H7 (cell line): ENCODE results near the gene ID1. TPM values are rescaled to one million over a fixed set of nuclear protein-coding genes. Genes with fewer than 3 reads are reported as not detected.
"Not testable (repeated sequence)": the region's sequence is repeated elsewhere in the genome, so short reads cannot be mapped to it uniquely, and the experiment has no call there.

Source experiments
- DNase-seq: peaks from one replicate; pipeline ENCODE4 v3.0.0; 2012
- H3K27me3 ChIP-seq: 2 replicates; pipeline ENCODE4 v1.6.0; 2011; ENCODE audit warnings: mild to moderate bottlenecking, low read length; ENCODE audit not compliant: control insufficient read depth, insufficient read depth
- H3K36me3 ChIP-seq: replicated peaks from 2 replicates; pipeline ENCODE4 v1.5.1; 2011; ENCODE audit warnings: low read length; ENCODE audit not compliant: control insufficient read depth, insufficient read depth
- H3K4me3 ChIP-seq: 2 replicates; pipeline ENCODE4 v1.5.1; 2011; ENCODE audit warnings: low read depth, mild to moderate bottlenecking, control low read depth, low read length, moderate library complexity; ENCODE audit not compliant: insufficient read depth
- total RNA-seq: library from RNA; depleted of rRNA; stranded (reverse); fragments of >200 nt; shearing (Covaris generic); gene quantifications from 2 replicates; pipeline ENCODE4 v1.2.3, GENCODE V29; 2014

Gene ID1
- total RNA-seq, 1 experiment from 2014 or later, result 424 TPM

DNA sequence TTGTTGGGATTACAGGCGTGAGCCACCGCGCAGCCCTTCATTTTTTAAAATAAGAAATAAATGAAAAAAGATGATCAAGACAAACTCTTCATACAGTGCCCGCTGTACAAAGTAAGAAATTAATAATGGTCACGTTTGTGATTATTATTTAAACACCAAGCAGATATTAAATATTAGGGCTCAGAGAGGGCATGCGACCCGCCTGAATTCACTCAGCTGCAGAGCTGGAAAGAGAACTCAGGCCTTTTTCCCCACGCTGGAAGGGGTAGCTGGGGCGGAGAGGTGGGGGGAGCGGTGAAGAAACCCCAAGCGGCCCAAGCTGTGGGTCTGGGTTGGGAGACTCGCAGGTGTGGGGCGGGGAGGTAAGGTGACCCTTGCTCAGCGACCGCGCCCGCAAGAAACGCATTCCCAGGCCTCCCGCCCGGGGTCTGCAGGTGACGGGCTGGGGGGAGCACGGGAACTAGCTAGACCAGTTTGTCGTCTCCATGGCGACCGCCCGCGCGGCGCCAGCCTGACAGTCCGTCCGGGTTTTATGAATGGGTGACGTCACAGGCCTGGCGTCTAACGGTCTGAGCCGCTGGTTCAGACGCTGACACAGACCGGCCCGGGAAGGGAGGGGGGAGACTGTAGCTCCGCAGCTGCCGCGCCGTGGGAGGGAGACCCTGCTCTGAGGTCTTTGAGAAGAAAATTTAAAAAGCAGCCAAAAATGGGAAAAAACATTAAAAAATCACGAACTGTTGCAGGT is 1.1 kb upstream of the ID1 start:
- H3K4me3 ChIP-seq, result peak overlapping the region; percentile 99
- H3K27me3 ChIP-seq, result no peaks in the 10 kb centered on the region
- peaks cover 2% of the 10 kb centered on the region for H3K36me3 ChIP-seq
- peak; percentile 99 for DNase-seq

GRCh38 chr20:31604567-31605030 is 490 bp upstream of the ID1 start:
- Histone ChIP-seq H3K36me3 (peaks cover 2% of the 10 kb centered on the region), H3K27me3 (no peaks in the 10 kb centered on the region), H3K4me3 (peak overlapping the region; percentile 99)
- peak; percentile 70 for DNase-seq

DNA sequence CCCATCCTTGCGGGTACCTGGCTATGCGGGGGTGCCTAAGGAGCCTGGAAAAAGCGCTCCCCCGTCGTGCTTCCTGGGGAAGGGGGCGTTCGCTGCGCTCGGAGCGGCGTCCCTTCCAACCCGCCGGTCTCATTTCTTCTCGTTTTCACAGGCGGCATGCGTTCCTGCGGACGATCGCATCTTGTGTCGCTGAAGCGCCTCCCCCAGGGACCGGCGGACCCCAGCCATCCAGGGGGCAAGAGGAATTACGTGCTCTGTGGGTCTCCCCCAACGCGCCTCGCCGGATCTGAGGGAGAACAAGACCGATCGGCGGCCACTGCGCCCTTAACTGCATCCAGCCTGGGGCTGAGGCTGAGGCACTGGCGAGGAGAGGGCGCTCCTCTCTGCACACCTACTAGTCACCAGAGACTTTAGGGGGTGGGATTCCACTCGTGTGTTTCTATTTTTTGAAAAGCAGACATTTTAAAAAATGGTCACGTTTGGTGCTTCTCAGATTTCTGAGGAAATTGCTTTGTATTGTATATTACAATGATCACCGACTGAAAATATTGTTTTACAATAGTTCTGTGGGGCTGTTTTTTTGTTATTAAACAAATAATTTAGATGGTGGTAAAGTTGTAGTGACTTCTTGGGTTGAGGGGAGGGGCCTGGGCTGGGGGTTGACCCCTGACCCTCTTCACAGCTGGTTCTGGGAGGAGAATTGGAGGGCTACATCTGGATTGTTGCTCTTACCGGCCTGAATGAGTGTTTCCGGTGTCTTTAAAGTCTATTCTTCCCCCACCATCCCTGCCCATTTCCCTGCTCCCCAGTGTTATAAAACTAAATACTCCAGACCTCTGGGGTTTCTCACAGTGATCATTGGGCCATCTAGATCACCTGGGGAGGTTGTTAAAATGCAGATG is 1.1 kb downstream of the ID1 start:
- DNase-seq, result peak; percentile 86
- no peaks in the 10 kb centered on the region for H3K27me3 ChIP-seq
- H3K36me3 ChIP-seq, result peaks cover 2% of the 10 kb centered on the region
- peak overlapping the region; percentile 99 for H3K4me3 ChIP-seq

DNA sequence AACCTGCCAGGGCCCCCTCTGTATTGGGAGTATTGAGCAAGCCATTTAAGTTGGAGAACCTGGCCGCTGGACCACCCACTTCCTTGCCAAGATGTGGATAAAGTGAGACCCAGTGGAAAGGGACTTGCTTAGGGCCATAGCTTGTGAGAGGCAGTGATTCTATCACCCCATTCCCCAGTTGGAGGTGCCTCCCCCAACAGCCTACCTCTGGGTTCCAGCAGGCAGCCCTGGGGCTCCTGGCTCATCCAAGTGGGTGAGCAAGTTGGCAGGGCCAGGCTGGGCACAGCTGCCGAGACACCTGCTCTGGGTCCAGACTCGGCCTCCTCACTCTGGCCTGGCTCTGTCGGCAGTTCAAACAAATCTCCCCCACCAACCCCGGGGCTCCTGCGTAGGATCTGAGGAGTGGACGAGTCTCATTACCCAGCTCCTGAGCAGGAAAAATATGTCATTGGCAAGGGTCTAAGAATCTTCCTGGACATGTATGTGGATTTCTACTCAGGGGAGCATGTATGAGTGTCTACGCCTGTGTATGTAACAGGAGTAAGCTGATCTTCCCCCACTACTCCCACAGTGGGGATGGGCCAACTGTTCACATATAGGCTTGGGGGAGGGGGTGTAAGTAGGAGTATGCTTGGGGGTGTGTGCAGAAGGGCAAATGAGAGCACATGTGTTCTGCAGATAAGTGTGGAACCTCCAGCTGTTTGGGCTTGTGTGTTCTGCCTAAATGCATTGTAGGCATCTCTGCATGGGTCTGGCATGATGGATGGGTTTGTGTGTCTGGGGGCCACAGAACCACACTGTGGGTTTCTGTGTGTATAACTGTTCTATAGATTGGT is 1.9 kb downstream of the ID1 start:
- DNase-seq, result peak; percentile 75
- peaks cover 2% of the 10 kb centered on the region for H3K36me3 ChIP-seq
- no peaks in the 10 kb centered on the region for H3K27me3 ChIP-seq

GRCh38 chr20:31607640-31608250 is 2.7 kb downstream of the ID1 start:
- Histone ChIP-seq H3K27me3 (no peaks in the 10 kb centered on the region), H3K36me3 (peaks cover 2% of the 10 kb centered on the region), H3K4me3 (peak overlapping the region; percentile 4; the same call in 1 of the 2 replicates)
- peak; percentile 61 for DNase-seq

More for the DNA sequence above, 1.9 kb downstream of the ID1 start:
- peak overlapping the region; percentile 99 for H3K4me3 ChIP-seq

GRCh38 chr20:31608251-31608945 is 3.3 kb downstream of the ID1 start:
- Histone ChIP-seq H3K27me3 (no peaks in the 10 kb centered on the region), H3K4me3 (peak overlapping the region; percentile 4; the same call in 1 of the 2 replicates), H3K36me3 (peaks cover 2% of the 10 kb centered on the region)
- DNase-seq, result peak; percentile 98

DNA sequence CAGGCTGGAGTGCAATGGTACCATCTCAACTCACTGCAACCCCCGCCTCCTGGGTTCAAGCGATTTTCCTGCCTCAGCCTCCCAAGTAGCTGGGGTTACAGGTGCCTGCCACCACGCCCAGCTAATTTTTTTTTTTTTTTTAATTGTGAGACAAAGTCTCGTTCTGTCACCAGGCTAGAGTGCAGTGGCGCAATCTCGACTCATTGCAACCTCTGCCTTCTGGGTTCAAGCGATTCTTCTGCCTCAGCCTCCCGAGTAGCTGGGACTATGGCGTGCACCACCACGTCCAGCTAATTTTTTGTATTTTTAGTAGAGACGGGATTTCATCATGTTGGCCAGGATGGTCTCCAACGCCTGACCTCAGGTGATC is 7.2 kb downstream of the ID1 start:
- not testable (repeated sequence) for H3K36me3 ChIP-seq, H3K4me3 ChIP-seq, DNase-seq, H3K27me3 ChIP-seq

GRCh38 chr20:31615416-31615815 is 10.3 kb downstream of the ID1 start:
- Histone ChIP-seq H3K4me3 (no peak overlapping the region), H3K27me3 (no peaks in the 10 kb centered on the region), H3K36me3 (no peaks in the 10 kb centered on the region)
- no peak for DNase-seq

- H3K27me3 ChIP-seq, result no peaks in the 10 kb centered on the region
- H3K4me3 ChIP-seq, result no peak overlapping the region
- DNase-seq, result no peak
- H3K36me3 ChIP-seq, result no peaks in the 10 kb centered on the region
Observed at GRCh38 chr20:31617432-31618104, 12.5 kb downstream of the ID1 start.

GRCh38 chr20:31620246-31620645 is 15.2 kb downstream of the ID1 start:
- DNase-seq, result peak; percentile 38
- Histone ChIP-seq H3K4me3 (no peak overlapping the region), H3K27me3 (no peaks in the 10 kb centered on the region), H3K36me3 (no peaks in the 10 kb centered on the region)

GRCh38 chr20:31623123-31623505 is 18.0 kb downstream of the ID1 start:
- DNase-seq, H3K36me3 ChIP-seq, H3K27me3 ChIP-seq, H3K4me3 ChIP-seq: not testable (repeated sequence)

- H3K36me3 ChIP-seq, H3K4me3 ChIP-seq, H3K27me3 ChIP-seq, DNase-seq: not testable (repeated sequence)
Observed at GRCh38 chr20:31626534-31626933, 21.4 kb downstream of the ID1 start.

DNA sequence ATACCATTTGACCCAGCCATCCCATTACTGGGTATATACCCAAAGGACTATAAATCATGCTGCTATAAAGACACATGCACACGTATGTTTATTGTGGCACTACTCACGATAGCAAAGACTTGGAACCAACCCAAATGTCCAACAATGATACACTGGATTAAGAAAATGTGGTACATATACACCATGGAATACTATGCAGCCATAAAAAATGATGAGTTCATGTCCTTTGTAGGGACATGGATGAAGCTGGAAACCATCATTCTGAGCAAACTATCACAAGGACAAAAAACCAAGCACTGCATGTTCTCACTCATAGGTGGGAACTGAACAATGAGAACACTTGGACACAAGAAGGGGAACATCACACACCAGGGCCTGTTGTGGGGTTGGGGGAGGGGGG is 23.0 kb downstream of the ID1 start:
- DNase-seq, H3K4me3 ChIP-seq, H3K27me3 ChIP-seq, H3K36me3 ChIP-seq: not testable (repeated sequence)
